Thymus (tissue), 11 donors: ENCODE measurements around the gene ZNF23. TPM values are rescaled to one million over a fixed set of nuclear protein-coding genes. Genes with fewer than 3 reads are reported as not detected.

Source experiments
- DNase-seq, 9 donors: peaks; one replicate each; pipeline ENCODE4 v3.0.0-alpha.2; 2013; ENCODE audit warnings: low spot score in 9 of 9, low read depth in 6 of 9, missing footprints in 1 of 9
- H3K27ac ChIP-seq, 2 donors: one replicate each; pipeline ENCODE4 v1.5.1; 2013; ENCODE audit warnings: control low read depth in 1 of 2, low read depth in 1 of 2, low read length in 1 of 2, mild to moderate bottlenecking in 1 of 2, moderate library complexity in 1 of 2
- H3K27me3 ChIP-seq, 2 donors: one replicate each; pipeline ENCODE4 v1.5.1; 2013; ENCODE audit warnings: low read length in 1 of 2; ENCODE audit not compliant: control insufficient read depth in 2 of 2, insufficient read depth in 1 of 2
- H3K36me3 ChIP-seq, 2 donors: one replicate each; pipeline ENCODE4 v1.5.1; 2013; ENCODE audit warnings: low read length in 1 of 2, mild to moderate bottlenecking in 1 of 2, moderate library complexity in 1 of 2; ENCODE audit not compliant: control insufficient read depth in 2 of 2, insufficient read depth in 2 of 2
- H3K4me1 ChIP-seq, 2 donors: one replicate each; pipeline ENCODE4 v1.5.1; 2013; ENCODE audit warnings: low read length in 2 of 2; ENCODE audit not compliant: control insufficient read depth in 2 of 2, insufficient read depth in 2 of 2
- H3K4me3 ChIP-seq, 2 donors: one replicate each; pipeline ENCODE4 v1.5.1; 2013; ENCODE audit warnings: low read length in 2 of 2, control low read depth in 1 of 2, mild to moderate bottlenecking in 1 of 2
- H3K9me3 ChIP-seq, 2 donors: one replicate each; pipeline ENCODE4 v1.5.1; 2013; ENCODE audit warnings: low read length in 1 of 2, mild to moderate bottlenecking in 1 of 2; ENCODE audit not compliant: control insufficient read depth in 2 of 2, insufficient read depth in 1 of 2
- WGBS: extraction: QIAGEN DNeasy Blood & Tissue Kit; methylation state at CpG from one replicate; pipeline ENCODE4 v1.1.7; 2013; 5-methylcytosine and 5-hydroxymethylcytosine counted together
- polyA plus RNA-seq: library from polyadenylated mRNA; stranded (reverse); fragments of 200-250 nt; gene quantifications from one replicate; pipeline ENCODE4 v1.2.3, GENCODE V29; 2013
- total RNA-seq: library from RNA; stranded (reverse); fragments of 120-200 nt; gene quantifications from one replicate; pipeline ENCODE4 v1.2.4, GENCODE V29; 2013
- donor health status: healthy.

ZNF23 gene
- total and polyA plus RNA-seq, 2 donors = 5.3 to 13.9 TPM

DNA sequence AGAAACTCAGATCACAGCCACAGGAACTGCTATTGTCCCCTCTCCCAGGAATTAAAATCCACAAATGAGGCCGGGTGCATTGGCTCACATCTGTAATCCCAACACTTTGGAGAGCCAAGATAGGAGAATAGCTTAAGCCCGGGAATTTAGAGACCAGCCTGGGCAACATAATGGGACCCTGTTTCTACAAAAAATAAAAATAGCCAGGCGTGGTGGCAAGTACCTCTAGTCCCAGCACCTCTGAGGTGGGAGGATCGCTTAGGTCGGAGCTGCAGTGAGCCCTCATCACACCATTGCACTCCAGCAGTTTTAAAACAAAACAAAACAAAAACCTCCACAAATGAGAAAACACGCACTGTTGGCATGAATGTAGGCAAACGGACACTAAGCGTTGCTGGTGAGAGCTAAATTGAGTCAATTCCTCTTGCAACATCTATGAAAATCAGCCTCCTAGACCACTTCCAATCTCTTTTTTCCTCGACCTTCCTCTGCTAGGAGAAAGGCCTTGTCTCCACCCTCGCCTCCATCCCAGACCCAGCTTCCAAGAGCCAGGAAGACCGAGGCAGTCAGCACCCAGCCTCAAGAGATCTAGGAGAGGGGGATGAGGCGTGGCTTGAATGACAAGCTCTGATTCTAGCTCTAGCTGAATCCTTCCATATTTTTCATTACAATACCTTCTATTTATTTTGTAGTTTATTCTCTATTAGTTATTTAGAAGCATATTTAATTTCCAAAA is 35.0 kb downstream of the ZNF23 start:
- peaks cover 22 to 36% of the 10 kb centered on the region in 2 donors for H3K27me3 ChIP-seq
- no peaks in the 10 kb centered on the region for H3K9me3 ChIP-seq
- 75% methylated on average over 12 of the region's 12 CpGs for WGBS
- no peaks in the 10 kb centered on the region for H3K36me3 ChIP-seq
- H3K4me1 ChIP-seq = no peaks in the 10 kb centered on the region
- H3K27ac ChIP-seq = no peak overlapping the region
- no peak for DNase-seq
- H3K4me3 ChIP-seq = no peak overlapping the region

DNA sequence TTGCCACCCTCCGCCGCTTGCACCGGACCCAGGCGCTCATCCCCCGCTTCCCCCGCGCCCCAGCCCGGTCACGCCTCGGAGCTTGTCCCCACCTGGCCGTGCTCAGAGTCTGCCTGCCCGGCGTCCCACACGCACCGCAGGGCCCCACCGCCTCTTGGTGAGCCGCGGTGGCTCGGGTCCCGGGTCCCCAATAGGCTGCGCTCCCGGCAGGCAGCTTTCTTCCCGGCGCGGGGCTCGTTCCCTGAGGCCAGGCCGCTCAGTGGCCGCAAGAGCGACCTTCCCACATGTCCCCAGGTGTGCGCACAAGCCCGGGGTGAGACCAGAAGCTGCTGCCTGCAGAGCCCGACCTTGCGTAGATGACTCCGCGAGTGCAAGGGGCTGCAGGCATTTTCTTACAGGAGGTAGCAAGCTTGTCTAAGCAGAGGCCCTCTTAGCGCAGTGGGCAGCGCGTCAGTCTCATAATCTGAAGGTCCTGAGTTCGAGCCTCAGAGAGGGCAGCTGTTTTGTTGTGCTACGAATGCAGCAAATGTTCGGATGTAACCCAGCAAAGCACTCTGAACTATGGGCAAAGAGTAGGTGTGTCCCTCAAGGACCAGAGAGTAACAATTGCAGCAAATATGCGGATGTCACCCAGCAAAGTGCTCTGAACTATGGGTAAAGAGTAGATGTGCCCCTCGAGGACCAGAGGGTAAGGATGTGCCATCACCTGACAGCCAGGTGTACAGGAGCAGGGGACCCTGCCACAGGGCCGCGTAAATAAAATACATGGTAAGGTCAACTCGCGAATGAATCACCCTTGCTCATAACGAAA is 35.8 kb downstream of the ZNF23 start:
- peaks cover 22 to 36% of the 10 kb centered on the region in 2 donors for H3K27me3 ChIP-seq
- no peaks in the 10 kb centered on the region for H3K4me1 ChIP-seq
- H3K4me3 ChIP-seq = no peak overlapping the region
- WGBS = 5% methylated on average over 48 of the region's 48 CpGs
- H3K36me3 ChIP-seq = no peaks in the 10 kb centered on the region
- H3K9me3 ChIP-seq = no peaks in the 10 kb centered on the region
- DNase-seq = no peak
- H3K27ac ChIP-seq = no peak overlapping the region

DNA sequence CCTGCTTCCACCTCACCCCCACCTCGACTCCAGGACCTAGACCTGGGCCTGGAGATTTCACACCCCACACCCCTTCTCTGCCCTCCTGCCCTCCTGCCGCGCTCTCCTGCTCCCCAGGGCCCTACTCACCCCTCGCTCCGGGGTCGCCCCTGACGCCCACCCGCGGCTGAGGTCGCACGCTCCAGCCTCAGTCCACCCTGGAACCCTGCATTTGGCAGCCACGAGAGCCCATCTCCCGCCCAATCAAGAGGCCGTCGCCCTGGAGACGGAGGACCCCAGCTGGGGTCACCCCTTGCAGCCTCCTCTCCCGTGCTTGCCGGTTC is 36.3 kb downstream of the ZNF23 start:
- H3K9me3 ChIP-seq = no peaks in the 10 kb centered on the region
- no peak for DNase-seq
- no peak overlapping the region for H3K4me3 ChIP-seq
- no peak overlapping the region for H3K27ac ChIP-seq
- 15% methylated on average over 18 of the region's 18 CpGs for WGBS
- no peaks in the 10 kb centered on the region for H3K36me3 ChIP-seq
- no peaks in the 10 kb centered on the region for H3K4me1 ChIP-seq
- H3K27me3 ChIP-seq = peaks cover 22 to 36% of the 10 kb centered on the region in 2 donors

DNA sequence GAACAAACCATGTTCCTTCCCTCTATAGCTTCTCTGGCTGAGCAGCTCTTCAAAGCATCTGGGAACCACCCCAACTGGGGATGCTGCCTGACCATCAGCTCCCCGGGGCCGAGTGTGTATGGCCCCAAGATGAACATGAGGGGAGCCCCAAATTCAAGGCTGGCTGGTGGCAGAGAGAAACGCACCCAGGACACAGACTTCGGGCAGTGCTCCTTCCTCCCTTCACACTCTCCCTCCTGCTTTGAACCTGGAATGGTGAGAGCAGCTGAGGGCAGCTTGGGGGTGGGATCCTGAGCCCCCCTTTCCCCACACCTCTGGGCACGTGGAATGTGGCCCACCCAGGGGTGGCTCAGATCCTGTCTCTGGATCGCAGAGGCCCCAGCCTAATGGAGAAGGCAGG is 37.4 kb downstream of the ZNF23 start:
- Histone ChIP-seq H3K36me3 (no peaks in the 10 kb centered on the region), H3K4me1 (no peaks in the 10 kb centered on the region), H3K9me3 (no peaks in the 10 kb centered on the region), H3K27me3 (peaks cover 22 to 36% of the 10 kb centered on the region in 2 donors), H3K4me3 (no peak overlapping the region), H3K27ac (no peak overlapping the region)
- WGBS = 85% methylated on average over 6 of the region's 6 CpGs
- no peak for DNase-seq

DNA sequence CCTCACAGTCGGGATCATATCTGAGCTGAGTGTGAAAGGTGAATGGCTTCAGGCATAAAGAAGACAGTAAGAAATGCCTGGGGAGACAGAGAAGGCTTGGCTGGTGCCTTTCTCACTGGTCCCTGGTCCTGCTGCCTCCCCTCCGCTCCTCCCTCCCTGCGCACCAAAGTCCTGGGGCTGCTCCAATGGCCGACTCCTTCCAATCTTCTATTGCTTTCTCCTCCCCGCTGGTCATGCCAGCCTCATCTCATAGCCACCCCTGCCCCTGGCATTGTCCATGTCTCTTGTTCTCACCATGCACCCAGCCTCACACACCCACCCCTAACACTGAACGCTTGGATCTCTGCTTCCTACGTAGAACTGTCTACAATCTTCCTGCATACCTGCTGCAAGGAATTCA is 38.2 kb downstream of the ZNF23 start:
- WGBS = 94% methylated on average over 7 of the region's 7 CpGs

DNA sequence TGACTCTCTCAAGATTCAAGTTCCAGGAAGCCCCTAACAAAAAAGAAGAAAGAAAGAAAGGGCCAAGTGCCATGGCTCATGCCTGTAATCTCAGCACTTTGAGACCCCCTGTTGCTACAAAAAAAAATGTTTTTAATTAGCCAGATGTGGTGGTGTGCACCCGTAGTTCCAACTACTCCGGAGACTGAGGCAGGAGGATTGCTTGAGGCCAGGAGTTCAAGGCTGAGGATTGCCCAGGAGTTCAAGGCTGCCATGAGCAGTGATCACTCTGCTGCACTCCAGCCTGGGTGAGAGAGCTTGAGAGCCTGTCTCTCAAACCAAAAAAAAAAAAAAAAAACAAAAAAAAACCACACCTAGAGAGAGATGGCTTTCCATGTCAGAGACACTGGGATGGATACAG is 39.0 kb downstream of the ZNF23 start:
- Histone ChIP-seq H3K4me1 (no peaks in the 10 kb centered on the region), H3K36me3 (no peaks in the 10 kb centered on the region), H3K27ac (no peak overlapping the region), H3K4me3 (no peak overlapping the region), H3K27me3 (peaks cover 22 to 36% of the 10 kb centered on the region in 2 donors), H3K9me3 (no peaks in the 10 kb centered on the region)
- 94% methylated on average over 2 of the region's 2 CpGs for WGBS
- DNase-seq = no peak

More for the DNA sequence above, 38.2 kb downstream of the ZNF23 start:
- H3K27ac ChIP-seq = no peak overlapping the region
- H3K4me3 ChIP-seq = no peak overlapping the region
- no peaks in the 10 kb centered on the region for H3K36me3 ChIP-seq
- H3K9me3 ChIP-seq = no peaks in the 10 kb centered on the region
- no peak for DNase-seq
- no peaks in the 10 kb centered on the region for H3K4me1 ChIP-seq
- H3K27me3 ChIP-seq = peaks cover 22 to 36% of the 10 kb centered on the region in 2 donors

DNA sequence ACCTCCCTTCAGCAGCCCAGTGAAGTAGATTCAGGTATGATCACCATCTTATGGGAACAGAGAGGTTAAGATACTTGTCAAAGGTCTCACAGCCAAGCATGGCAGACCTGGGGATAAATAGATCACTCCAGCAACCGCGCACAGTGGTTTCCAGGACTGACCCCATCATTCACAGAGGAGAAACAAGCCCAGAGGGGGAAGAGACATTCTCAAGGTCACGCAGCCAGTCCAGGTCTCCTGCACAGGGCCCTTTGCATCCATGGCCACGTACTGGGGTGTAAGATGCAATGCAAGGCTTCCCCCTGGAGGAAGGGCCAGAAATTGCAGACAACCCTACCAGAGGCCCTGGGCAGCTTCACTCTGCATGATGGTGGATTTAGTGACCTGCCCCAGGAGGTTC is 40.1 kb downstream of the ZNF23 start:
- DNase-seq = peak in 3 of 9 donors; percentile 3 to 16 (median 13)
- Histone ChIP-seq H3K27ac (no peak overlapping the region), H3K4me3 (no peak overlapping the region), H3K4me1 (no peaks in the 10 kb centered on the region), H3K27me3 (peaks cover 20 to 32% of the 10 kb centered on the region in 2 donors), H3K36me3 (no peaks in the 10 kb centered on the region), H3K9me3 (no peaks in the 10 kb centered on the region)
- 76% methylated on average over 4 of the region's 4 CpGs for WGBS

DNA sequence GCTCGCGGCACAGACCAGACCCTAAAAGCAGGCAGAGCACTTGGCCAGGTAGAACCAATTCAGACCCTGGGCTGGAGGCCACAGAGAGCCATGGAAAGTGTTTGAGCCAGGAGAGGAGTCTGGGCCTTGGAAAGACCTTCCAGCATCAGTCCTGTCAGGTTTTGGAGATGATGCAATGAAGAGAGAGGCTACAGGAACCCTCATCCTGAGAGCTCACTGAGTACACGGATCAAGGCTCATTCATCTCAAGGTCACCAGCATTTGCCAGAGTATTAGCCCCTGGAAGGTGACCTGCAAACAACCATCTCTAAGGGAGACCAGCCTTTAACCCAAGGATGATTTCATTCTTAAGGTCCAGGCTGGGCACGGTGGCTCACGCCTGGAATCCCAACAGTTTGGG is 48.0 kb downstream of the ZNF23 start:
- no peak overlapping the region for H3K4me3 ChIP-seq
- no peaks in the 10 kb centered on the region for H3K4me1 ChIP-seq
- H3K27me3 ChIP-seq = peaks cover 2 to 3% of the 10 kb centered on the region in 2 donors
- H3K36me3 ChIP-seq = no peaks in the 10 kb centered on the region
- H3K9me3 ChIP-seq = no peaks in the 10 kb centered on the region
- no peak overlapping the region for H3K27ac ChIP-seq
- 96% methylated on average over 5 of the region's 5 CpGs for WGBS
- DNase-seq = no peak

DNA sequence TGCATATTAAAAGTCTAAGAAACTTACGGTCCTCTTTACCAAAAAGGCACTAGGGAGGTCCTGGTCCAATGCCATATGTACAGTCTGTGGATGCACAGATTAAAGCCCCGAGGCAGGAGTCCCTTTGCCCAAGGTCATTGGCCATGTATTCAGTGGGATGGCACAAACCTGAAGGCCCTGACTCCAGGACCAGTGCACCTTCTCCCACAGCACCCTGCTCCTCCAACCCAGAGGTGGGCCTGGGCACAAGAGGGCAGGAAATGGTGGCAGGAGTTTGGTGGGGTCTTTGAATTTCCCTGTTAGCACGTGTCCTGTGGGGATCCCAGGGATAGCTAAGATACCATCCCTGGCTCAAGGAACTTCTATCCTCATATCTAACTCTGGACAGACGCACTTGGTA is 48.7 kb downstream of the ZNF23 start:
- 81% methylated on average over 4 of the region's 4 CpGs for WGBS
- no peaks in the 10 kb centered on the region for H3K36me3 ChIP-seq
- H3K4me3 ChIP-seq = no peak overlapping the region
- H3K27ac ChIP-seq = no peak overlapping the region
- H3K27me3 ChIP-seq = peaks cover 2 to 3% of the 10 kb centered on the region in 2 donors
- H3K4me1 ChIP-seq = no peaks in the 10 kb centered on the region
- H3K9me3 ChIP-seq = no peaks in the 10 kb centered on the region
- DNase-seq = no peak
